Colonic mucosa (tissue), 4 donors: ENCODE results near the gene ARAF. TPM values are rescaled to one million over a fixed set of nuclear protein-coding genes. Genes with fewer than 3 reads are reported as not detected.

ENCODE experiments used
- DNase-seq: peaks from one replicate; pipeline ENCODE4 v3.0.0-alpha.2; 2020
- H3K27ac ChIP-seq: fragments of 200-600 bp; one replicate; pipeline ENCODE4 v1.8.0; 2021
- H3K27me3 ChIP-seq: fragments of 200-600 bp; one replicate; pipeline ENCODE4 v1.8.0; 2021
- H3K36me3 ChIP-seq: fragments of 200-600 bp; one replicate; pipeline ENCODE4 v1.8.0; 2021
- H3K4me1 ChIP-seq: fragments of 200-600 bp; one replicate; pipeline ENCODE4 v1.8.0; 2021; ENCODE audit warnings: mild to moderate bottlenecking
- H3K4me3 ChIP-seq: fragments of 200-600 bp; one replicate; pipeline ENCODE4 v1.8.0; 2021
- H3K9ac ChIP-seq, 2 donors: one replicate each; pipeline ENCODE4 v1.7.0; 2013; ENCODE audit warnings: control low read depth in 2 of 2, low read depth in 2 of 2, low read length in 2 of 2
- H3K9me3 ChIP-seq: fragments of 200-600 bp; one replicate; pipeline ENCODE4 v1.8.0; 2021
- CTCF ChIP-seq: fragments of 200-600 bp; IDR thresholded peaks from one replicate; pipeline ENCODE4 v1.8.0; 2022; ENCODE audit warnings: antibody characterized with exemption, mild to moderate bottlenecking
- intact Hi-C: fragments of 100-400 bp; cut with DNase I; formaldehyde crosslinking; loops from one replicate; pipeline ENCODE4 v1.14.1; 2022
- total RNA-seq, 2 donors: library from RNA; stranded (reverse); fragmentation: NEBNext Ultra II Directional in 1 of 2; extraction: Animal tissue kit (Norgen Biotek cat#: 25700) in 1 of 2; gene quantifications; one replicate each; pipeline ENCODE4 v1.2.1, GENCODE V29; 2021
- donor health status: healthy.
- donor health status: DM: no; HTN: no; CAD: no.
- donor health status: DM: no; HTN: no; CAD: no.

The ARAF gene
- total RNA-seq, 2 donors from 2014 or later = 94.8 to 95.2 TPM

GRCh38 chrX:47561659-47562151, 700 bp downstream of the ARAF start:
- H3K27ac ChIP-seq = peak overlapping the region; percentile 86
- H3K9ac ChIP-seq = peak overlapping the region; percentile 44 to 58
- no peak for DNase-seq
- intact Hi-C loops = no loop called here
- no peaks in the 10 kb centered on the region for H3K4me1 ChIP-seq
- no peak for TF ChIP-seq CTCF
- H3K9me3 ChIP-seq = no peaks in the 10 kb centered on the region
- no peaks in the 10 kb centered on the region for H3K27me3 ChIP-seq
- peak overlapping the region; percentile 41 for H3K4me3 ChIP-seq
- H3K36me3 ChIP-seq = no peaks in the 10 kb centered on the region

- TF ChIP-seq CTCF = peak; percentile 14
- Histone ChIP-seq H3K27ac (no peak overlapping the region), H3K4me1 (no peaks in the 10 kb centered on the region), H3K9me3 (no peaks in the 10 kb centered on the region), H3K9ac (no peak overlapping the region), H3K27me3 (no peaks in the 10 kb centered on the region), H3K4me3 (no peak overlapping the region), H3K36me3 (no peaks in the 10 kb centered on the region)
- intact Hi-C loops = no loop called here
- DNase-seq = no peak
Measured at GRCh38 chrX:47562615-47563243, 1.7 kb downstream of the ARAF start.

GRCh38 chrX:47563801-47564315, 2.9 kb downstream of the ARAF start:
- Histone ChIP-seq H3K27me3 (no peaks in the 10 kb centered on the region), H3K4me3 (no peak overlapping the region), H3K4me1 (no peaks in the 10 kb centered on the region), H3K27ac (no peak overlapping the region), H3K9me3 (no peaks in the 10 kb centered on the region), H3K36me3 (no peaks in the 10 kb centered on the region), H3K9ac (no peak overlapping the region)
- no peak for TF ChIP-seq CTCF
- no peak for DNase-seq
- intact Hi-C loops = no loop called here

GRCh38 chrX:47564438-47565085, 3.6 kb downstream of the ARAF start:
- H3K9ac ChIP-seq = no peak overlapping the region
- intact Hi-C loops = no loop called here
- no peaks in the 10 kb centered on the region for H3K27me3 ChIP-seq
- H3K4me3 ChIP-seq = no peak overlapping the region
- H3K27ac ChIP-seq = no peak overlapping the region
- TF ChIP-seq CTCF = no peak
- no peaks in the 10 kb centered on the region for H3K4me1 ChIP-seq
- DNase-seq = no peak
- H3K9me3 ChIP-seq = no peaks in the 10 kb centered on the region
- no peaks in the 10 kb centered on the region for H3K36me3 ChIP-seq

- intact Hi-C loops = no loop called here
- Histone ChIP-seq H3K9me3 (no peaks in the 10 kb centered on the region), H3K27ac (no peak overlapping the region), H3K36me3 (no peaks in the 10 kb centered on the region), H3K4me1 (no peaks in the 10 kb centered on the region), H3K9ac (no peak overlapping the region), H3K27me3 (no peaks in the 10 kb centered on the region), H3K4me3 (no peak overlapping the region)
- no peak for TF ChIP-seq CTCF
- no peak for DNase-seq
Measured at GRCh38 chrX:47566841-47567240, 5.8 kb downstream of the ARAF start.
